Tracheal epithelial cell (primary cell): Measurements from ENCODE around the gene IL9R. TPM values are rescaled to one million over a fixed set of nuclear protein-coding genes. Genes with fewer than 3 reads are reported as not detected.

Experiments
- total RNA-seq: library from RNA; depleted of rRNA; stranded (reverse); fragments of >200 nt; gene quantifications from 2 replicates; pipeline ENCODE4 v1.2.1, GENCODE V29; 2014

The IL9R gene
- total RNA-seq, result not detected in 2 replicates

GRCh38 chrX:155997436-155997835 is at the start of gene IL9R:
IL9R (plus strand) TSS chrX:155997696; CDS start chrX:155997760, 64 bp downstream.

Other genes with a start within 250 kb of the IL9R start
- 22.2 and 28.2 TPM in 2 replicates for gene VAMP7, start 116.4 kb upstream of the IL9R start, total RNA-seq